HG03469 (cell line): ENCODE measurements around the gene TMEM61.
"Not testable (repeated sequence)": the region's sequence is repeated elsewhere in the genome, so short reads cannot be mapped to it uniquely, and the experiment has no call there.

Experiments
- ATAC-seq: cut with Tn5 transposase; IDR thresholded peaks from one replicate; pipeline ENCODE4 v1.9.1; 2021; ENCODE audit warnings: mild to moderate bottlenecking, moderate library complexity, moderate number of reproducible peaks; ENCODE audit not compliant: unreplicated experiment

Gene TMEM61

GRCh38 chr1:55000110-55001085 is 20.0 kb downstream of the TMEM61 start:
- ATAC-seq = no peak

GRCh38 chr1:55001311-55001710 is 20.9 kb downstream of the TMEM61 start:
- no peak for ATAC-seq

- no peak for ATAC-seq
Observed at GRCh38 chr1:55002686-55003085, 22.3 kb downstream of the TMEM61 start.

- ATAC-seq = no peak
Observed at GRCh38 chr1:55005351-55006140, 25.1 kb downstream of the TMEM61 start.

GRCh38 chr1:55006931-55007330 is 26.5 kb downstream of the TMEM61 start:
- no peak for ATAC-seq

GRCh38 chr1:55007625-55008024 is 27.2 kb downstream of the TMEM61 start:
- ATAC-seq = no peak

- ATAC-seq = no peak
Observed at GRCh38 chr1:55010194-55010886, 29.9 kb downstream of the TMEM61 start.

- ATAC-seq = no peak
Observed at GRCh38 chr1:55010887-55011217, 30.4 kb downstream of the TMEM61 start.

GRCh38 chr1:55012661-55013060 is 32.2 kb downstream of the TMEM61 start:
- ATAC-seq = no peak

- no peak for ATAC-seq
Observed at GRCh38 chr1:55015123-55015522, 34.7 kb downstream of the TMEM61 start.

- no peak for ATAC-seq
Observed at GRCh38 chr1:55015731-55016620, 35.5 kb downstream of the TMEM61 start.

- ATAC-seq = no peak
Observed at GRCh38 chr1:55018395-55018794, 38.0 kb downstream of the TMEM61 start.

GRCh38 chr1:55021942-55022546 is 41.6 kb downstream of the TMEM61 start:
- ATAC-seq = no peak

GRCh38 chr1:55024163-55024562 is 43.7 kb downstream of the TMEM61 start:
- not testable (repeated sequence) for ATAC-seq

GRCh38 chr1:55026682-55027081 is 46.3 kb downstream of the TMEM61 start:
- not testable (repeated sequence) for ATAC-seq

GRCh38 chr1:55031098-55031497 is 50.7 kb downstream of the TMEM61 start:
- ATAC-seq = not testable (repeated sequence)

- ATAC-seq = no peak
Observed at GRCh38 chr1:55033265-55033614, 52.8 kb downstream of the TMEM61 start.

GRCh38 chr1:55034476-55035133 is 54.2 kb downstream of the TMEM61 start:
- ATAC-seq = no peak

GRCh38 chr1:55035904-55036303 is 55.5 kb downstream of the TMEM61 start:
- no peak for ATAC-seq
